HG03159 (cell line): ENCODE data around the gene UTY.

Experiments used
- ATAC-seq: cut with Tn5 transposase; IDR thresholded peaks from one replicate; pipeline ENCODE4 v1.9.1; 2021; ENCODE audit warnings: mild to moderate bottlenecking, moderate library complexity; ENCODE audit not compliant: unreplicated experiment

Gene UTY

GRCh38 chrY:13416869-13417661 lies 62.8 kb downstream of the UTY start:
- no peak for ATAC-seq

GRCh38 chrY:13415556-13415955 lies 64.3 kb downstream of the UTY start:
- ATAC-seq, result no peak

- ATAC-seq, result no peak
Observed at GRCh38 chrY:13398876-13399275, 81.0 kb downstream of the UTY start.

- no peak for ATAC-seq
Observed at GRCh38 chrY:13381110-13381683, 98.6 kb downstream of the UTY start.

GRCh38 chrY:13370868-13371800 lies 108.7 kb downstream of the UTY start:
- ATAC-seq, result no peak

GRCh38 chrY:13370245-13370644 lies 109.6 kb downstream of the UTY start:
- no peak for ATAC-seq

- no peak for ATAC-seq
Observed at GRCh38 chrY:13368513-13368845, 111.4 kb downstream of the UTY start.

GRCh38 chrY:13363641-13364040 lies 116.2 kb downstream of the UTY start:
- ATAC-seq, result no peak

- no peak for ATAC-seq
Observed at GRCh38 chrY:13362662-13363061, 117.2 kb downstream of the UTY start.

GRCh38 chrY:13361656-13362636 lies 117.9 kb downstream of the UTY start:
- ATAC-seq, result no peak

GRCh38 chrY:13351443-13351842 lies 128.4 kb downstream of the UTY start:
- ATAC-seq, result no peak

- ATAC-seq, result no peak
Observed at GRCh38 chrY:13347106-13347505, 132.7 kb downstream of the UTY start.

GRCh38 chrY:13345549-13345948 lies 134.3 kb downstream of the UTY start:
- ATAC-seq, result no peak

GRCh38 chrY:13343307-13343946 lies 136.4 kb downstream of the UTY start:
- no peak for ATAC-seq

GRCh38 chrY:13339939-13340338 lies 139.9 kb downstream of the UTY start:
- no peak for ATAC-seq

- ATAC-seq, result no peak
Observed at GRCh38 chrY:13339381-13339780, 140.5 kb downstream of the UTY start.

GRCh38 chrY:13338711-13339110 lies 141.1 kb downstream of the UTY start:
- ATAC-seq, result no peak

- no peak for ATAC-seq
Observed at GRCh38 chrY:13337934-13338333, 141.9 kb downstream of the UTY start.

- no peak for ATAC-seq
Observed at GRCh38 chrY:13333791-13334190, 146.0 kb downstream of the UTY start.

- ATAC-seq, result no peak
Observed at GRCh38 chrY:13330651-13331050, 149.2 kb downstream of the UTY start.
